NCI-H1092 (cell line): ENCODE data around the gene SLC51A.
"Not testable (repeated sequence)": the region's sequence is repeated elsewhere in the genome, so short reads cannot be mapped to it uniquely, and the experiment has no call there.

Source experiments
- DNase-seq: peaks from one replicate; lab custom pipeline; 2025; lab: John Stamatoyannopoulos, UW

The SLC51A gene

GRCh38 chr3:196193736-196194541 is 22.4 kb upstream of the SLC51A start:
- no peak for DNase-seq

DNA sequence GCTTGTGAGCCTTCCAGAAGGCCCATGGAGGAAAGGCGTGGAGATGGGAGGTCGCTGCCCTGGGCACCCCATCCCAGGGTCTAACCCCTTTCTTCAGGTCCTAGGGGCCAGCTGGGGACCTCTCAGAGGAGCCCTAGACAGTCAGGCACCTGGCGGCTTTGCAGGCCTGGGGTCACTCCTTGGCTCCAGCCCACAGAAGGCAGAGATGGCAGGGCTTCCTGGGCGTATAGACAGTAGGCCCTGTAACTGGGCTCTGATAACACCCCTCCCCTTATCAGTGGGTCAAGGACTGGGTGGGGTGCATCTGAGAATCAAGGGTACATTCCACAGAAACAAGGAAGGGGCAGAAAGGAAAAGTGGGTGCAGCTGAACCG is 21.8 kb upstream of the SLC51A start:
- DNase-seq, result no peak

- no peak for DNase-seq
Measured at GRCh38 chr3:196195664-196196265, 20.6 kb upstream of the SLC51A start.

DNA sequence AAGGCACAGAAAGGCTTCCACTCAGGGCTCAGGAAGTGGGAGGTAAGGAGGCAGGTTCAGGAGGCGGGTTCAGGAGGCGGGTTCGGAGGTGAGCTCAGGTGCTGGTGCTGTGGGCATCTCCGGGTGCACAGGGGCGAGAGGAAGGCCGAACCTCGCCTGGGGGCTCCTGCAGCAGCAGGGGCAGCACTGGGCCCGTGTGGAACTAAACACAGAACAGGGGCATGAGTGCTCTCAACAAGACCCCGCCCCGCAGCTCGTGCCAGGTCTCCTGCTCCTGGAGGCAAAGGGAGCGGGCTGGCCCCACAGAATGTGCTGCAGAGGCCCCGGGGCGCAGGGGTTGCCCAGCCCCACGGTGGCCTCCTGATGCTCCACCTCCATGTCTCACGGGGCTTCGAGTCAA is 18.8 kb upstream of the SLC51A start:
- DNase-seq, result no peak

- DNase-seq, result no peak
Measured at GRCh38 chr3:196198081-196198675, 18.2 kb upstream of the SLC51A start.

DNA sequence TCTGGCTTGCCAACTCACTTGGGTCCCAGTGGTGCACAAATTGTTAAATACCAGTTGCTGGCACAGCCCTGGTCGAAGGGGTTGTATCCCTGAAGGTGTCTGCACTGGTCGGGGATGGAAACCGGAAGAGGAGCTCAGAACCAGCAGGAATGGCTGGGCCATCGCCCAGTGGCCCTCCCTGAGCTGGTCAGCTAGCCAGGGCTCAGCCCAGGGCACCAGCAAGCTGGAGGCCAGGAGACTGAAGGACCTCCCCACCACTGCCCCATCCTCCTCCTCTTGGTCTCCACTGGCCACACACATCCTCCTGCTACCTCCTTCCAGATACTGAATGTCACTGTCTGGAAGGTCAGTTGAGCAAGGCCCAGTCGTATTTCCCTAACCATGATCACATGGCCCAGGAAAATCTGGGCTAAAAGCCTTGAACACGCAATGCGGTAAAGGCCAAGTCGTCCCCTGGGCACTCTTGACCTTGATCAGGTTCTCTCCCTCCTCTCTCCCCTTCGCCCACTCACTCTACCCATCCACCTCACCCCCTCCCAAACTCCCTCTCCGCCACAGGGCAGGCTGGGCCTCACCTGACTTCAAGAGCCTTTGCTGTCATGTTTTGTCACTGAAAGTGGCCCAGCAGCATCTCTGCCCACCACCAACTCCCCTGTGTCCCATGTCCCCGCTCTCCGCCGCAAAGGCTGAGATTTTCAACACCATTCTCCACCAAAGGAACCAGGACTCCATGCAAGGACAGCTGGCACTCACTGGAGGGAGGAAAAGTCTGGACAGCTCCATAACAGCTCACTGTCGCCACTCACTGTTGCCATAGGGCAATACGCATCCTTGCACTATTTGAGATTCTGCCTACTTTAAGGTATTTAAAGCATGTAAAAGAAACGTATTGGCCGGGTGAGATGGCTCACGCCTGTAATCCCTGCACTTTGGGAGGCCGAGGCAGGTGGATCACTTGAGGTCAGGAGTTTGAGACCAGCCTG is 17.3 kb upstream of the SLC51A start:
- no peak for DNase-seq

DNA sequence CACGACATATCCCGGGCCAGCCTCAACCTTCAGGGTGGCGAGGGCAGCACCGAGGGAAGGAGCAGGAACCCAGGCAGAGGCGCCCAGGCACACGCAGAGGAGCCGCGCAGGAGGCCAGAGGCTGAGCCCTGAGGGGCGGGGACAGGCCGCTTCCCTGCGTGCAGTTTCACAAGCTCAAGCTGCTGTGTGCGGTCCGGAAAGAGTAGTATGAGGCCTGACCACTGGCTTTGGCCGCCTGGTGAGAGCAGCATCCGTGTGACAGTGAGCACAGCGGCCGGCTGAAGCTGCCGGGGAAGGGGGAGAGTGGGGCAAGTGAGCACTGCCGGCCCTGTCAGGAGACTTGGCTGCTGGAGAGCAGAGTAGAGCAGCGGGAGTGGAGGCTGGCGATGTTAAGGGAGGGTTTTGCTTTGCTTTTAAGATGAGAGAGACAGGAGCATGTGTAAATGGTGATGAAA is 13.8 kb upstream of the SLC51A start:
- DNase-seq, result no peak

DNA sequence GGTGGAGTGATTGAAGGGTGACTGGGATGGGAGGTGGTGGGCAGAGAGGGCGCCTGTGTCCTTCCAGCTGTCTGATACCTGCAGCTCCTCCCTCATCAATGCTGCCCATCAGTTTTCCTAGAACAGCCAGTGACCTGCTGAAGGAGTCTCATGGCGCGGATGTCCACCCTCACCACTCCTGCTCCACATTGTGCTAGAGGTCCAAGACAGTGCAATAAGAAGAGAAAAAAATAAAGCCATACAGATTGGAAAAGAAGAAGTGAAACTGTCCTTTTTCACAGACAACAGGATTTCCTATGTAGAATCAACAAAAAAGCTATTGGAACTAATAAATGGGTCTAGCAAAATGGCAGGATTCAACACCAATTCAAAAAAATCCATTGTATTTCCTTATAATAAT is 12.5 kb upstream of the SLC51A start:
- no peak for DNase-seq

DNA sequence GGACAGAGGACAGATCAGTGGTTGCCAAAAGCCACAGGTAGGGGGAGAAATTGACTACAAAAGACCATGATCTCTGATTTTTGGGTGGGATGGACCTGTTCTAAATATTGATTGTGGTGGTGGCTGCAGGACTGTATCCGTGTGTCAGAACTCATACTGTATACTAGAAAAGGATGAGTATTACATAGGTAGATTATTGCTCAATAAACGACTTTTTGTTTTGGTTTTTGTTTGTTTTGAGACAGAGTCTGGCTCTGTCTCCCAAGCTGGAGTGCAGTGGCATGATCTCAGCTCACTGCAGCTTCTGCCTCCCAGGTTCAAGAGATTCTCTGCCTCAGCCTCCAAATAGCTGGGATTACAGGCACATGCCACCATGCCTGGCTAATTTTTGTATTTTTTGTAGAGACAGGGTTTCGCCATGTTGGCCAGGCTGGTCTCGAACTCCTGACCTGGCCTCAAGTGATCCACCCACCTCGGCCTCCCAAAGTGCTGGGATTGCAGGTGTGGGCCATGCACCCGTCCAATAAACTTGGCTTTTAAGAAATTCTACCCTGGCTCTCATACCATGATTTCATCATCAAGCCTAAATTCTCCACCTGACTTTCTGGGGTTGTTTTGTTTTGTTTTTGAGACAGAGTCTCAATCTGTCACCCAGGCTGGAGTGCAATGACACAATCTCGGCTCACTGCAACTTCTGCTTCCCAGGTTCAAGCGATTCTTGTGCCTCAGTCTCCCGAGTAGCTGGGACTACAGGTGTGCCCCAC is 10.7 kb upstream of the SLC51A start:
- not testable (repeated sequence) for DNase-seq

DNA sequence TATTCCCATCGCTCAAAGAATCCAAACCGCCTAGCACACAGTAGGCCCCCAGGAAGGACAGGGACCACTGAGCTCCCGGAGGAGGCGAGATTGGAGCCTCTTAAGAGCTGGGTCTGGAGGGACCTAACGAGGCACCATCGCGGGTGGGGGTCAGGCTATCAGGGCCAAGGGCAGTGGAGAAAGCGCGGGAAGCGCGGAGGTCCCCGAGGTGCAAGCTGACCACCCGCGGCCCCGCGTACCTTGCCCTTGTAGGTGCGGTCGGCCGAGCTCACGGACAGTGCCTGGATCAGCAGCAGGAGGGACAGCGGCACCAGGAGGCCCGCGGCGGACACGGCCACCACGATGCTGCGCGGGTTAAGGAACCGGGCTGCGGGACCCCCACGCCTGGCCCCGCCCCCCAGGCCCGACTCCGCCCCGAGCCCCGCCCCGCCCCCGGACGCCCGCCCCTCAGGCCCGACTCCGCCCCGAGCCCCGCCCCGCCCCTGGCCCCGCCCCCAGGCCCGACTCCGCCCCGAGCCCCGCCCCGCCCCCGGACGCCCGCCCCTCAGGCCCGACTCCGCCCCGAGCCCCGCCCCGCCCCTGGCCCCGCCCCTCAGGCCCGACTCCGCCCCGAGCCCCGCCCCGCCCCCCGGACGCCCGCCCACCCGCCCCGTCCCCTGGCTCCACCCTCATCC is 9.0 kb upstream of the SLC51A start:
- no peak for DNase-seq

- DNase-seq, result no peak
Measured at GRCh38 chr3:196207833-196208607, 8.3 kb upstream of the SLC51A start.

DNA sequence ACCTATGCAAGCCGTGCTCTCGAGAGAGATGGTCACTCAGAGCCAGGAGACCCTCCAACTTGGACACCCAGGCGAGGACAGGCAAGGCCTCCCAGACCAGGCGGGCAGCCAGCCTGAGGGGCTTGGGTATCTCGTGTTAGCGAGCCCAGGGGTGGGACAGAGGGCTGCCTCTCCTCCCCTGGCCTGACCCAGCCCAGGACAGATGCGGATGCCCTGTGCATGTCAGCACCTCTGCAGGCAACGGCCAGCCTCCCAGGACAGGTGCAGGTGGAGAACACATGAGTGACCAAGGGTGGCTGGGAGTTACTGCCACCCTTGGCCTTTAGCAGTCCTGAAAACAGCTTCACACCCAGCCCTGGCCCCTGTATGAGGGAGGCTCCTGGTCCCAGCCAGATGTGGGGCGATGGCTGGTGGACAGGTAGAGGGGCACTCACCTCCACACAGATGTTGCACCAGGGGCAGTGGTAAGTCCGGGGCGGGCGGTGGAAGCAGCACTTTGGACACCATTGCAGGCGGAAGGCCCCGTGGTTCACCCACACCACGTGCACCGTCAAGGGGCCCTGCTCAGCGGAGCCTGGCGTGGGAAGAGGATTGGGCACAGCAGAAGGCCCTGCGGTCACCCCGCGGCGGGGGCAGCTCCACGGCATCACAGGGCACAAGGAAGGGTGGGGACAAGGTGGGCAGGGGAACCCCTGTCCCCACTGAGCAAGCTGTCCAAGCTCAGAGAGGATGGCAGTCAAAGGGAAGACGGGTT is 7.2 kb upstream of the SLC51A start:
- DNase-seq, result no peak

DNA sequence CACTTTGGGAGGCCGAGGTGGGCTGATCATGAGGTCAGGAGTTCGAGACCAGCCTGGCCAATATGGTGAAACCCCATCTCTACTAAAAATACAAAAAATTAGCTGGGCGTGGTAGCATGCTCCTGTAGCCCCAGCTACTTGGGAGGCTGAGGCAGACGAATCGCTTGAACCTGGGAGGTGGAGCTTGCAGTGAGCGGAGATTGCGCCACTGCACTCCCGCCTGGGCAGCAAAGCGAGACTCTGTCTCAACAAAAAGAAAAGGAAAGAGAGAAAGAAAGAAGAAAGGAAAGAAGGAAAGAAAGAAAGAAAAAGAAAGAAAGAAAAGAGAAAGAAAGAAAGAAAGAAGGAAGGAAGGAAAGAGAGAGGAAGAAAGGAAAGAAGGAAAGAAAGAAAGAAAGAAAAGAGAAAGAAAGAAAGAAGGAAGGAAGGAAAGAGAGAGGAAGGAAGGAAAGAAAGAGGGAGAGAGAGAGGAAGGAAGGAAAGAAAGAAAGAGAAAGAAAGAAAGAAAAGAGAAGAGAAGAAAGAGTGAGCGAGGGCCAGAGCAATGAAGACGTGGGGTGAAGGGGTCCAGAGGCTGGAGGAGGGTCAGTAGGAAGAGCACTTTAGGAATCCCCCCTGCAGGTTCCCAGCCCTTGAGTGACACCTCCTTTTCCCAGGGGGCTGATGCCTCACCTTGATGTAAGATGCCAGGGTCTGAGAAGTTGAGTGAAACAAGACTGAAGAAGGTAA is 6.2 kb upstream of the SLC51A start:
- not testable (repeated sequence) for DNase-seq

DNA sequence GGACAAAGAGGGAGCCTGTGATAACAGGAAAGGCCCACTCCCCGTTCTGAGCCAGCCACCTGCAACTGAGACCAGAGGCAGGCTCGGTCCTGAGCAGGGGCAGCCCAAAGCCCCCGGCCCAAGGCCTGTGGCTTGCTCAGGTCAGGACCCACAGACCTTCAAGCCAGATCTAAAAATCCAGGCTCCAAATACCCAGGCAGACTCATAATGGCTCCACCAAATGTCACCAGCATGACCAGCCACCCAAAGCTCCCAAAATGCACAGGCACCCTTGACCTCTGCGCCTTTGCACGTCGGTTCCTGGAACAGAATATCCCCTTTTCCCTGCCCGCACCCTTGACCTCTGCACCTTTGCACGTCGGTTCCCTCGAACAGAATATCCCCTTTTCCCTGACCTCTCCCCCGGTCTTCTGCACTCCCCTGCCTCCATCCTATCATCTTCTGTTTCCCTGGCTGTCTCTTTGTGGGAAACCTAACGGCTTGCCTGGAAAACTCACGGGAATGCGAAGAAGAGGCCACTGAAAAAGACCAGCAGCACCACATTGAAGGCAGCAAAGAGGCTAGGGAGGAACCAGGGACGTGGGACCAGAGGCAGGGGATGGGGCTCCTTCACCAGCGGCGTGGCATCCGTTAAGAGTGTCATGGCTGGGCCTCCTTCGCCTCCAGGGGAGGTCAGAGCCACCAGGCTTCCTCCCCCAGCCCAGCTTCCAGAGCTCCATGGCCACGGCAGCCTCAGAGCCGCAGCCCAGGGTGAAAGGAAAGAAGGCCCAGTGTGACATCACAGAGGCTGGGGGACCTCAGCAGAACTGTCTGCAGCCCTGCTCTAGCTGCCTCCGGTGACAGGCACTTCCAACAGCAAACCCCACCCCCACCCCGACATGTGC is 5.4 kb upstream of the SLC51A start, which contains the start of gene ZDHHC19:
Gene ZDHHC19, minus strand, starts transcription at position 728 of the 884 bp plus-strand sequence. Its CDS starts 85 bp downstream, at position 643.
- no peak for DNase-seq

GRCh38 chr3:196214783-196215441 is 1.4 kb upstream of the SLC51A start:
- DNase-seq, result no peak

GRCh38 chr3:196215493-196216020 is 777 bp upstream of the SLC51A start:
- no peak for DNase-seq
